ENCODE results near the gene VSIG10L2. TPM values are rescaled to one million over a fixed set of nuclear protein-coding genes. Genes with fewer than 3 reads are reported as not detected.
"Not testable (repeated sequence)": the region's sequence is repeated elsewhere in the genome, so short reads cannot be mapped to it uniquely, and the experiment has no call there.

Gene VSIG10L2
- total and polyA plus RNA-seq, 4 donors: 0.09 to 0.72 TPM; not detected in 2

GRCh38 chr11:125978181-125978716 is 32.4 kb downstream of the VSIG10L2 start:
- no CpG with 5 or more reads among the region's 6 CpGs for WGBS (ENCODE audit: insufficient coverage)
- Histone ChIP-seq H3K4me1 (ENCODE audit: control insufficient read depth, insufficient read depth, low read length) (no peaks in the 10 kb centered on the region), H3K27ac (ENCODE audit: low read depth, low read length) (peak overlapping the region; percentile 61), H3K9me3 (ENCODE audit: control insufficient read depth, insufficient read depth, low read length) (no peaks in the 10 kb centered on the region), H3K4me3 (ENCODE audit: low read depth, low read length) (no peak overlapping the region), H3K27me3 (ENCODE audit: control insufficient read depth, insufficient read depth, low read length) (no peaks in the 10 kb centered on the region), H3K36me3 (ENCODE audit: control insufficient read depth, insufficient read depth, low read length) (no peaks in the 10 kb centered on the region)
- DNase-seq (ENCODE audit: low read depth in 4 of 6, low spot score in 6 of 6): no peak

GRCh38 chr11:125978778-125979407 is 33.0 kb downstream of the VSIG10L2 start:
- Histone ChIP-seq H3K36me3 (ENCODE audit: control insufficient read depth, insufficient read depth, low read length) (no peaks in the 10 kb centered on the region), H3K27ac (ENCODE audit: low read depth, low read length) (peak overlapping the region; percentile 29), H3K4me1 (ENCODE audit: control insufficient read depth, insufficient read depth, low read length) (no peaks in the 10 kb centered on the region), H3K4me3 (ENCODE audit: low read depth, low read length) (no peak overlapping the region), H3K27me3 (ENCODE audit: control insufficient read depth, insufficient read depth, low read length) (no peaks in the 10 kb centered on the region), H3K9me3 (ENCODE audit: control insufficient read depth, insufficient read depth, low read length) (no peaks in the 10 kb centered on the region)
- WGBS (ENCODE audit: insufficient coverage): no CpG with 5 or more reads among the region's 3 CpGs
- DNase-seq (ENCODE audit: low read depth in 4 of 6, low spot score in 6 of 6): peak in 1 of 6 donors; percentile 20

GRCh38 chr11:125979511-125979910 is 33.7 kb downstream of the VSIG10L2 start:
- H3K27ac ChIP-seq (ENCODE audit: low read depth, low read length): peak overlapping the region; percentile 29
- no peaks in the 10 kb centered on the region for H3K36me3 ChIP-seq (ENCODE audit: control insufficient read depth, insufficient read depth, low read length)
- DNase-seq (ENCODE audit: low read depth in 4 of 6, low spot score in 6 of 6): no peak
- no CpG with 5 or more reads among the region's 3 CpGs for WGBS (ENCODE audit: insufficient coverage)
- H3K27me3 ChIP-seq (ENCODE audit: control insufficient read depth, insufficient read depth, low read length): no peaks in the 10 kb centered on the region
- H3K9me3 ChIP-seq (ENCODE audit: control insufficient read depth, insufficient read depth, low read length): no peaks in the 10 kb centered on the region
- H3K4me3 ChIP-seq (ENCODE audit: low read depth, low read length): no peak overlapping the region
- no peaks in the 10 kb centered on the region for H3K4me1 ChIP-seq (ENCODE audit: control insufficient read depth, insufficient read depth, low read length)

GRCh38 chr11:125980436-125980835 is 34.6 kb downstream of the VSIG10L2 start:
- DNase-seq (ENCODE audit: low read depth in 4 of 6, low spot score in 6 of 6): no peak

GRCh38 chr11:125982348-125982730 is 36.5 kb downstream of the VSIG10L2 start:
- 100% methylated on average over 1 of the region's 3 CpGs for WGBS (ENCODE audit: insufficient coverage)
- Histone ChIP-seq H3K9me3 (ENCODE audit: control insufficient read depth, insufficient read depth, low read length) (no peaks in the 10 kb centered on the region), H3K27ac (ENCODE audit: low read depth, low read length) (no peak overlapping the region), H3K36me3 (ENCODE audit: control insufficient read depth, insufficient read depth, low read length) (no peaks in the 10 kb centered on the region), H3K4me3 (ENCODE audit: low read depth, low read length) (no peak overlapping the region), H3K4me1 (ENCODE audit: control insufficient read depth, insufficient read depth, low read length) (no peaks in the 10 kb centered on the region), H3K27me3 (ENCODE audit: control insufficient read depth, insufficient read depth, low read length) (no peaks in the 10 kb centered on the region)
- no peak for DNase-seq (ENCODE audit: low read depth in 4 of 6, low spot score in 6 of 6)

More at GRCh38 chr11:125980436-125980835, 34.6 kb downstream of the VSIG10L2 start:
- no peak overlapping the region for H3K27ac ChIP-seq (ENCODE audit: low read depth, low read length)
- H3K4me3 ChIP-seq (ENCODE audit: low read depth, low read length): no peak overlapping the region
- H3K27me3 ChIP-seq (ENCODE audit: control insufficient read depth, insufficient read depth, low read length): no peaks in the 10 kb centered on the region
- no peaks in the 10 kb centered on the region for H3K4me1 ChIP-seq (ENCODE audit: control insufficient read depth, insufficient read depth, low read length)
- H3K36me3 ChIP-seq (ENCODE audit: control insufficient read depth, insufficient read depth, low read length): no peaks in the 10 kb centered on the region
- 90% methylated on average over 6 of the region's 8 CpGs for WGBS (ENCODE audit: insufficient coverage)
- no peaks in the 10 kb centered on the region for H3K9me3 ChIP-seq (ENCODE audit: control insufficient read depth, insufficient read depth, low read length)

- H3K9me3 ChIP-seq (ENCODE audit: control insufficient read depth, insufficient read depth, low read length); H3K27ac ChIP-seq (ENCODE audit: low read depth, low read length); DNase-seq (ENCODE audit: low read depth in 4 of 6, low spot score in 6 of 6); H3K36me3 ChIP-seq (ENCODE audit: control insufficient read depth, insufficient read depth, low read length); H3K4me3 ChIP-seq (ENCODE audit: low read depth, low read length); H3K27me3 ChIP-seq (ENCODE audit: control insufficient read depth, insufficient read depth, low read length); H3K4me1 ChIP-seq (ENCODE audit: control insufficient read depth, insufficient read depth, low read length): not testable (repeated sequence)
- WGBS (ENCODE audit: insufficient coverage): 100% methylated on average over 2 of the region's 6 CpGs
These were observed 40.1 kb downstream of the VSIG10L2 start for GRCh38 chr11:125985956-125986355.

- DNase-seq (ENCODE audit: low read depth in 4 of 6, low spot score in 6 of 6): no peak
- H3K4me1 ChIP-seq (ENCODE audit: control insufficient read depth, insufficient read depth, low read length): no peaks in the 10 kb centered on the region
- H3K9me3 ChIP-seq (ENCODE audit: control insufficient read depth, insufficient read depth, low read length): no peaks in the 10 kb centered on the region
- H3K4me3 ChIP-seq (ENCODE audit: low read depth, low read length): no peak overlapping the region
- no peak overlapping the region for H3K27ac ChIP-seq (ENCODE audit: low read depth, low read length)
- no peaks in the 10 kb centered on the region for H3K36me3 ChIP-seq (ENCODE audit: control insufficient read depth, insufficient read depth, low read length)
- no CpG with 5 or more reads among the region's 5 CpGs for WGBS (ENCODE audit: insufficient coverage)
- no peaks in the 10 kb centered on the region for H3K27me3 ChIP-seq (ENCODE audit: control insufficient read depth, insufficient read depth, low read length)
These were observed 41.3 kb downstream of the VSIG10L2 start for GRCh38 chr11:125987066-125987641.

GRCh38 chr11:125990244-125990643 is 44.4 kb downstream of the VSIG10L2 start:
- H3K27ac ChIP-seq (ENCODE audit: low read depth, low read length): no peak overlapping the region
- peak in 2 of 6 donors; percentile 46 to 76 for DNase-seq (ENCODE audit: low read depth in 4 of 6, low spot score in 6 of 6)
- H3K27me3 ChIP-seq (ENCODE audit: control insufficient read depth, insufficient read depth, low read length): no peaks in the 10 kb centered on the region
- no peaks in the 10 kb centered on the region for H3K9me3 ChIP-seq (ENCODE audit: control insufficient read depth, insufficient read depth, low read length)
- 65% methylated on average over 3 of the region's 3 CpGs for WGBS (ENCODE audit: insufficient coverage)
- no peaks in the 10 kb centered on the region for H3K4me1 ChIP-seq (ENCODE audit: control insufficient read depth, insufficient read depth, low read length)
- H3K36me3 ChIP-seq (ENCODE audit: control insufficient read depth, insufficient read depth, low read length): no peaks in the 10 kb centered on the region
- H3K4me3 ChIP-seq (ENCODE audit: low read depth, low read length): no peak overlapping the region

GRCh38 chr11:125992893-125993292 is 47.0 kb downstream of the VSIG10L2 start:
- H3K27ac ChIP-seq (ENCODE audit: low read depth, low read length): no peak overlapping the region
- H3K4me1 ChIP-seq (ENCODE audit: control insufficient read depth, insufficient read depth, low read length): no peaks in the 10 kb centered on the region
- H3K9me3 ChIP-seq (ENCODE audit: control insufficient read depth, insufficient read depth, low read length): no peaks in the 10 kb centered on the region
- WGBS (ENCODE audit: insufficient coverage): 87% methylated on average over 6 of the region's 7 CpGs
- no peaks in the 10 kb centered on the region for H3K27me3 ChIP-seq (ENCODE audit: control insufficient read depth, insufficient read depth, low read length)
- H3K36me3 ChIP-seq (ENCODE audit: control insufficient read depth, insufficient read depth, low read length): no peaks in the 10 kb centered on the region
- H3K4me3 ChIP-seq (ENCODE audit: low read depth, low read length): no peak overlapping the region
- DNase-seq (ENCODE audit: low read depth in 4 of 6, low spot score in 6 of 6): no peak

GRCh38 chr11:125994509-125994908 is 48.7 kb downstream of the VSIG10L2 start:
- no peaks in the 10 kb centered on the region for H3K27me3 ChIP-seq (ENCODE audit: control insufficient read depth, insufficient read depth, low read length)
- H3K4me1 ChIP-seq (ENCODE audit: control insufficient read depth, insufficient read depth, low read length): no peaks in the 10 kb centered on the region
- H3K27ac ChIP-seq (ENCODE audit: low read depth, low read length): no peak overlapping the region
- no peak for DNase-seq (ENCODE audit: low read depth in 4 of 6, low spot score in 6 of 6)
- WGBS (ENCODE audit: insufficient coverage): no CpG with 5 or more reads among the region's 5 CpGs
- H3K9me3 ChIP-seq (ENCODE audit: control insufficient read depth, insufficient read depth, low read length): no peaks in the 10 kb centered on the region
- H3K4me3 ChIP-seq (ENCODE audit: low read depth, low read length): no peak overlapping the region
- H3K36me3 ChIP-seq (ENCODE audit: control insufficient read depth, insufficient read depth, low read length): no peaks in the 10 kb centered on the region

Measured in spinal cord (tissue), 10 donors.